ENCODE measurements around the gene DGAT2.

GRCh38 chr11:75810637-75811390 lies 42.2 kb downstream of the DGAT2 start:
- TF ChIP-seq, protein P1, sequence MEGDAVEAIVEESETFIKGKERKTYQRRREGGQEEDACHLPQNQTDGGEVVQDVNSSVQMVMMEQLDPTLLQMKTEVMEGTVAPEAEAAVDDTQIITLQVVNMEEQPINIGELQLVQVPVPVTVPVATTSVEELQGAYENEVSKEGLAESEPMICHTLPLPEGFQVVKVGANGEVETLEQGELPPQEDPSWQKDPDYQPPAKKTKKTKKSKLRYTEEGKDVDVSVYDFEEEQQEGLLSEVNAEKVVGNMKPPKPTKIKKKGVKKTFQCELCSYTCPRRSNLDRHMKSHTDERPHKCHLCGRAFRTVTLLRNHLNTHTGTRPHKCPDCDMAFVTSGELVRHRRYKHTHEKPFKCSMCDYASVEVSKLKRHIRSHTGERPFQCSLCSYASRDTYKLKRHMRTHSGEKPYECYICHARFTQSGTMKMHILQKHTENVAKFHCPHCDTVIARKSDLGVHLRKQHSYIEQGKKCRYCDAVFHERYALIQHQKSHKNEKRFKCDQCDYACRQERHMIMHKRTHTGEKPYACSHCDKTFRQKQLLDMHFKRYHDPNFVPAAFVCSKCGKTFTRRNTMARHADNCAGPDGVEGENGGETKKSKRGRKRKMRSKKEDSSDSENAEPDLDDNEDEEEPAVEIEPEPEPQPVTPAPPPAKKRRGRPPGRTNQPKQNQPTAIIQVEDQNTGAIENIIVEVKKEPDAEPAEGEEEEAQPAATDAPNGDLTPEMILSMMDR (IDR thresholded peaks at IDR 0.05) = no peak
- TF ChIP-seq POLR2A (IDR thresholded peaks at IDR 0.05) = no peak

Data from upper lobe of left lung (tissue), 4 donors.